HG03060 (cell line): ENCODE data around the gene ZMYND15.
"Not testable (repeated sequence)": the region's sequence is repeated elsewhere in the genome, so short reads cannot be mapped to it uniquely, and the experiment has no call there.

ENCODE experiments used
- ATAC-seq: cut with Tn5 transposase; IDR thresholded peaks from one replicate; pipeline ENCODE4 v1.9.1; 2021; ENCODE audit warnings: low read depth, moderate number of reproducible peaks; ENCODE audit not compliant: unreplicated experiment

ZMYND15 gene, protein sequence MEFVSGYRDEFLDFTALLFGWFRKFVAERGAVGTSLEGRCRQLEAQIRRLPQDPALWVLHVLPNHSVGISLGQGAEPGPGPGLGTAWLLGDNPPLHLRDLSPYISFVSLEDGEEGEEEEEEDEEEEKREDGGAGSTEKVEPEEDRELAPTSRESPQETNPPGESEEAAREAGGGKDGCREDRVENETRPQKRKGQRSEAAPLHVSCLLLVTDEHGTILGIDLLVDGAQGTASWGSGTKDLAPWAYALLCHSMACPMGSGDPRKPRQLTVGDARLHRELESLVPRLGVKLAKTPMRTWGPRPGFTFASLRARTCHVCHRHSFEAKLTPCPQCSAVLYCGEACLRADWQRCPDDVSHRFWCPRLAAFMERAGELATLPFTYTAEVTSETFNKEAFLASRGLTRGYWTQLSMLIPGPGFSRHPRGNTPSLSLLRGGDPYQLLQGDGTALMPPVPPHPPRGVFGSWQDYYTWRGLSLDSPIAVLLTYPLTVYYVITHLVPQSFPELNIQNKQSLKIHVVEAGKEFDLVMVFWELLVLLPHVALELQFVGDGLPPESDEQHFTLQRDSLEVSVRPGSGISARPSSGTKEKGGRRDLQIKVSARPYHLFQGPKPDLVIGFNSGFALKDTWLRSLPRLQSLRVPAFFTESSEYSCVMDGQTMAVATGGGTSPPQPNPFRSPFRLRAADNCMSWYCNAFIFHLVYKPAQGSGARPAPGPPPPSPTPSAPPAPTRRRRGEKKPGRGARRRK

DNA sequence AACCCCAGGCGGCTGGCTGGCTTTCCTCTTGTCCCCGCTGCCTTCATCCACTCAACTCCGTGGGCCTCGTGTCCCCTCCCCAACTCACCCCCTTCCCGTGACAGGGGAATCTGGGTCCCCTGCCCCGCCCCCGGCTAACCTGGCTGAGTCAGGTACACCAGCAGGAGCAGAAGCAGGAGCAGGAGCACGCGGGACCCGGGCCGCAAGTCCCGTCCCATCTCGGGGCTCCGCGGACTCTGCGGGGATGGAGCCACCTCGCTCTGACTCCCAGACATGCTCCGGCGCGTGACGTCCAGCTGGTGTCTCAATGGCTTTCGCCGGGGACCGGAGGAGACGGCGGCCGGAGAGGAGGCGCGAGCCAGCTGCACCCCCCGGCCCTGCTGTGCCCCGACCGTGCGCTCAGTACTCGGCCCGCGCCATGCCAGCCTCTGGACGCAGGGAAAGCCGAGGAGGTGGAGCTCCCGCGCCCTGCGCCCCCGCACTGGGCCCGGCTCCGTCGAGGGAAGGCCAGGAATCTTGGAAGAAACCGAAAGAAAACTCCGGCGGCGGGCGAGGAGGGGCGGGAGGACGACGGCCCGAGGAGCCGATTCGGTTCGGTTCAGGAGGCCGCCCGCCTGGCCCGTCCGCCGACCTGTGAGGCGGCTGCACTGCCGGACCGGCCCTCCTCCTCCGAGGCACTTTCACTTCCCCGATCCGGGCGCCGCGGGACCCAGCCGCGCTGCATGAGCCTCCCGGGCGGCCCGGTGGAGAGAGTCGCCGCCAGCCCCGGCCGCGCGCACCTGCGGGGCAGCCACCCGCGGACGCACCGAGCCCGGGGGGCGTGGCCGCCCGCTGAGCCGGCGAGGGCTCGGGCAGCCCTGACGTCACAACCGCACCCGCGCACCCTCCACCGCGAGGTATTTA is at the start of gene ZMYND15, which contains the start of gene CXCL16:
Gene ZMYND15, plus strand, starts transcription at position 712 of the 903 bp plus-strand sequence. CDS start 716 bp downstream, outside the sequence.
Gene CXCL16, minus strand, starts transcription at position 807 of the 903 bp plus-strand sequence. Its CDS starts 589 bp downstream, at position 218.
- no peak for ATAC-seq

DNA sequence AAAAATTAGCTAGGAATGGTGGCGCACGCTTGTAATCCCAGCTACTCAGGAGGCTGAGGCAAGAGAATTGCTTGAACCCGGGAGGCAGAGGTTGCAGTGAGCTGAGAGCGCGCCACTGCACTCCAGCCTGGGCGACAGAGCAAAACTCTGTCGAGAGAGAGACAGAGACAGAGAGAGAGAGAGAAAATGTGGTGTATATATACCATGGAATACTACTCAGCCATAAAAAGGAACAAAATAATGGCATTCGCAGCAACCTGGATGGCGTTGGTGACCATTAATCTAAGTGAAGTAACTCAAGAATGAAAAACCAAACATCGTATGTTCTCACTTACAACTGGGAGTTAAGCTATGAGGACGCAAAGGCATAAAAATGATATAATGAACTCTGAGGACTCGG is 49.8 kb upstream of the ZMYND15 start:
- ATAC-seq, result not testable (repeated sequence)

DNA sequence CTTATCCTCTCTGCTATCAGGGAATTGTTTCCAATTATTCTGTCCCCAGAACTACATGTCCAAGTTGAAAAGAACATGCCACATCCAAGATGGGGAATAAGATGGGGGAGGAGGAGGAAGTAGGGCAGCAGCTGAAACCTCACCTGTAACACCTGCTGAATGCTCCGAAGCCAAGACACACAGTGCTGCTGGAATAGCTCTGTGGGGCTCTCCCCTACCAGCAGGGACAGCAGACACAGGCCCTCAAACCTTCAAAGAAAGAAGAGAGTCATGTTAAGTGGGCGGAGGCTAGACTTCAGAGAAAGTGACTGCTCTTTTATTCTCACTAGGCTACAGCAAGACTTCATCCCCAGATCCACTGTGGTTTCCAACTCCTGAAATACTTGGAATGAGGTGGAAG is 48.9 kb upstream of the ZMYND15 start:
- ATAC-seq, result no peak

DNA sequence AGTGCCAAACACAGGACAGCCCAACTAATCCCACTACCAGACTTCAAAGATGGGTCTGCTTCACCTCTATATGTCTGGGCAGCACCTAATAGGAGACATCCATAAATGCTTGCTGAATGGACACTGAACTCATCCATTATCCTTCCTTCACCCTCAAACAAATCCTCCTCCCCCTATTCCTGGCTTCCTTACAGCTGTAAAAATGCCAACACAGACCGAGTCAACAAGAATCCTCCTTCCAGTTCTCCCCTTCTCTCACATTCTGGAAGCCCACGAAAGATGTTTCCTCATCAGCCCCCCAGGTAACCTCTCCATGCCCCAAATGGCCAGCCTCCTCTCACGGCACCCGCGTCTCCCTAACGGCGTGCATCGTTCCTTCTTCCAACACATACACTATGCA is 47.9 kb upstream of the ZMYND15 start:
- no peak for ATAC-seq

DNA sequence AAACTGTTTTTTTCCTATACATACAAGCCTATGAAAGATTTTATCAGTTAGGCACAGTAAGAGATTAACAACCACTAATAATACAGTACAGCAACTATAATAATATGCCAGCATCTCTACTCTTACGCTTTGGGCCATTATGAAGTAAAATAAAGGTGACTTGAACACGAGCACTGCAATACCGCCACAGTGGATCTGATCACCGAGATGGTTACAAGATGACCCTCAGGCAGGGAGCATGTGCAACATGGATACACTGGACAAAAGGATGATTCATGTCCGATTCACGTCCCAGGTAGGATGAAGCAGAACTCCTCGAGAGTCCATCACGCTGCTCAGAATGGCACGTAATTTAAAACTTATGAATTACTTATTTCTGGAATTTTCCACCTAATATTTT is 46.2 kb upstream of the ZMYND15 start:
- no peak for ATAC-seq

DNA sequence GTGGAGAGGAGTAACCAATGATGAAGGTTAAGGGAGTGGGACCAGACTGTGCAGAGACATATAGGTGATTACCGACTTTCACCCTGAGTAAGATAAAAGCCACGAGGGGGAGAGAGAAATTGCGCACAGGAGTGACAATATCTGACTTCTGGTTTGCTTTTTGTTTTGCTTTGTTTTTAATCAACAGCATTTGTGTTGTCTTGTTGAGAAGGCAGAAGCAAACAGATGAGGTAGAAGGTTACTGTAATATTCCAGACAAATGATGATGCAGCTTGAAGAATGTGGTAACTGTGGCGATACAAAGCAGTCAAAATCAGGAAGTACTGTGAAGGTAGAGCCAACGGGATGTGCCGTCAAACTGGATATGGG is 43.2 kb upstream of the ZMYND15 start:
- ATAC-seq, result no peak

DNA sequence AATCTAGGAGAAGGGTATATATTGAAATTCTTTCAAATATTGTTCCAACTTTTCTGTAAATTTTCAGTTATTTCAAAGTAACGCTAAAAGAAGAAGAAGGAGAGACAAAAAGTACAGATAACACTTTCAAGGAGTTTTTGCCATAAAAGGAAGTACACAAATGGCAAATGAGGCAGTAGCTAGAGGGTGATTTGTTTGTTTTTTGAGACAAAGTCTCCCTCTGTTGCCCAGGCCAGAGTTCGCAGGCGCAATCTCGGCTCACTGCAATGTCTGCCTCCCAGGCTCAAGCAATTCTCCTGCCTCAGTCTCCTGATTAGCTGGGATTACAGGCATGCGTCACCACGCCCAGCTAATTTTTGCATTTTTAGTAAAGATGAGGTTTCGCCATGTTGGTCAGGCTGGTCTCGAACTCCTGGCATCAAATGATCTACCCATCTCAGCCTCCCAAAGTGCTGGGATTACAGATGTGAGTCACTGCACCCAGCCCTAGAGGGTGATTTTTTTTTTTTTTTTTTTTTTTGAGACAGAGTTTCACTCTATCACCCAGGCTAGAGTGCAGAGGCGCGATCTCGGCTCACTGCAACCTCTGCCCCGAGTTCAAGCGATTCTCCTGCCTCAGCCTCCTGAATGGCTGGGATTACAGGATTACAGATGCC is 40.1 kb upstream of the ZMYND15 start:
- not testable (repeated sequence) for ATAC-seq

DNA sequence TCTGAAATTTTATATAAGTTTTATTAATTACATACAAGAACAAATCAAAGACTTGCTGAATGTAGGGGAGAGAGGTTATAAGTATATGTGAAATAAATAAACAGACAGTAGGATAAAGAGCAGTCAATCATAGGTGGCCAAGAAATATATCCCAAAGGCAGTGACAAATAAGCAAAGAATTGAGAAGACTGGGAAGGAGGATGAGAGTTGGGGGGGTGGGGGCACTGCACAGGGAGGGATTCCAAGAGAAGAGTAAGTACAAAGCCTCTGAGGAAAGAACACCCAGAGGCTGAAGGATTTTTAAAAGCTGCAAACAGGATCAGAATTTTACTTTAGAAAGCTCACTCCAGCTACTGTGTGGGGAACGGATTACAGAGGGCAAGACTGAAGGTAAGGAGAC is 38.5 kb upstream of the ZMYND15 start:
- no peak for ATAC-seq

DNA sequence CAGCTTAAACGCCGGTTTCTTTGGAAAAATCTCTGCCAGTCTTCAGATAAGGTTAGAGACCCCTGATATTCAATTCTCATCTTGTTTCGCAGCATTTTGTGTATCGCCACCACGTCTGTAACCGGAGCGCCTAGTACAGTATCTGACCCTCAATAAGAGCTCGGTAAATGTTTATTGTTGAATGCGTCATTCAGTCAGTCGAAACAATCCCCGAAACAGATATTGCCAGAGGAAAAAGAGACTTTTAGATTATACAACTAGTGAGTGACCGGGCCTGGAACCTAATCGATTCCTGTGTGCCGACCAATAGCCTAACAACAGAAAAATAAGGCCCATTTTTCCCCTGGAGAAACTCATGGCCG is 36.3 kb upstream of the ZMYND15 start:
- ATAC-seq, result no peak

DNA sequence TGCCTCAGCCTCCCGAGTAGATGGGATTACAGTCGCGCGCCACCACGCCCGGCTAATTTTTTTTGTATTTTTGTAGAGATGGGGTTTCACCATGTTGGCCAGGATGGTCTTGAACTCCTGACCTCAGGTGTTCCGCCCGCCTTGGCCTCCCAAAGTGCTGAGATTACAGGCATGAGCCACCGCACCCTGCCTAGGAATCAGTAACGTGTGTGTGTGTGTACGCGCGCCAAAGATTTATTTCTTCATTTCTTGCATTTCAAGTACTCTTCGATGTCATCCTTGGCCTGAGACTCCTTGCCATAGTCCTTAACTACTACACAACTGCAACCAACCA is 35.1 kb upstream of the ZMYND15 start:
- not testable (repeated sequence) for ATAC-seq

DNA sequence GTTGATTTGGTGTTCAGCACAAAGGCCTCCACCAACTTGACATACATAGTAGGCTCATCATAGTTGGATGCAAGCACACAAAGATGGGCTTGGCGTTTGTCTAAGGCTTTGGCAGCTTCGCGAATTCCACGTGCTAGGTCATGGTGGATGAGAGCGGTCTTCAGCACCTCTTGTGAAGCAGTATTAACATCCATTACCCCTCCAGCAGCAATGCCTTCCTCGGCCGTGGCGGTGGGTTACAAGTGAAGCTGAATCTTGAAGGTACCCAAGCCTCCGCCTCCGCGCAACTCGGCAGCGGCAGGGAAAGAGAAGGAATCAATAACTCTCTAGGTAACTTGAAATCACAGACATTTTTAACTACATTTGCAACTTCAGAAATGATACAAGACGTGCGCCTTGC is 34.6 kb upstream of the ZMYND15 start:
- no peak for ATAC-seq

DNA sequence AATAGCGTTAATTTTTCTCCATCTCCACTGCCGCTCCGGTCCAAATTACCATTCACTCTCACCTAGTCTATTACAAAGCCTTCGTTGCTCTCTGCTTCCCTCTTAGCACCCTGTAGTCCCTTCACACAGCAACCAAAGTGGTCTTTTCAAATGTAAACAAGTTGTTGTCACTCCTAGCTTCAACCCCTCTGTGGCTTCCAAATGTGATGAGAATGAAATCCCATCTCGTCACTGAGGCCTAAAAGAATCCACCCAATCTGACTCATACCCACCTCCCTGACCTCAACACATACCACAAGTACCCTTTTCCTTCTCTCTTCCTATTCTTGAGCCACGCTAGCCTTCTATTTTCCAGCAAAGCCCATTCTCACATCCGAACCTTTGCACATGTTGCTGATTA is 33.5 kb upstream of the ZMYND15 start:
- ATAC-seq, result no peak

DNA sequence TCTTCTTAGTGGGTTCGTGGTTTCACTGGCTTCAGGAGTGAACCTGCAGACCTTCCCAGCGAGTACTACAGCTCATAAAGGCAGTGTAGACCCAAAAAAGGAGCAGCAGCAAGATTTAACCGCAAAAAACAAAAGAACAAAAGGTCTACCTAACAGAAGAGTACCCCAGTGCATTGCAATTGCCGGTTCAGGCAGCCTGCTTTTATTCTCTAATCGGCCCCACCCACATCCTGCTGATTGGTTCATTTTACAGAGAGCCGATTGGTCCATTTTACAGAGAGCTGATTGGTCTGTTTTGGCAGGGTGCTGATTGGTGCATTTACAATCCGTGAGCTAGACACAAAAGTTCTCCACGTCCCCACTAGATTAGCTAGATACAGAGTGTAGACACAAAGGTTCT is 31.2 kb upstream of the ZMYND15 start:
- no peak for ATAC-seq

DNA sequence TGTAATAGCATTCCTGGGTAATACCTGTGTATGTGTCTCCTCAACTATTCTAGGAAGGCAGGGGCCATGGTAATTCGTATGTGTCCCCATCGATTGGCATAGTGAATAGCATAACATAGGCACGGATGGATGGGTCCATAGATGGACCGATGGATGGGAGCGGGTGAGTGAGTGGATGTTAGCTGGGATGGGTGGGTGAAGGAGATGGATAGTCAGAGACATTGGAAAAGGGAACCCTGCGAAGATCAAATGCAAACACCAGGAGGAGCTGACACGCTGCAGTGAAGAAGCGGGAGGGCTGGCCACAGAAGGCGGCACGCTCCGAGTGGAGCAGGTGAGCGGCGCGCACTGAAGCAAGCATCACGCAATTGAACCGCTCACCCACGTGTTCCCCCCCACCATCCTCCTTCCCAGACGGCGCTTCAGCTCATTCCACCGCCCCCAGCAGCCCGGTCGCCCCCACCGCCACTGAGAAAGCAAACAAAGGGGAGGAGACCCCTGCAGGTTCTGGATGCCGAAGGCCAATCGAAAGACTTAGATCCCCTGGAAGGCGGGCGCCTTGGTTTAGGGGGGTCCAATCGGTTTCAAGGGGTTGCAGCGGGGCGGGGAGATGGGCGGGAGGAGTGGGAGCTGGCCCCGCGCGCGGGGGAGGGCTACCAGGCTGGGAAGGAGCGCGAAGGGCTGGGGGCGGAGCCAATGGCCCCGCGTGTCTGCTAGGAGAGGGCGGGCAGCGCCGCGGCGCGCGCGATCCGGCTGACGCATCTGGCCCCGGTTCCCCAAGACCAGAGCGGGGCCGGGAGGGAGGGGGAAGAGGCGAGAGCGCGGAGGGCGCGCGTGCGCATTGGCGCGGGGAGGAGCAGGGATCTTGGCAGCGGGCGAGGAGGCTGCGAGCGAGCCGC is 29.6 kb upstream of the ZMYND15 start, which contains the start of gene ARRB2:
Gene ARRB2, plus strand, starts transcription at position 839 of the 899 bp plus-strand sequence. CDS start 90 bp downstream, outside the sequence.
- ATAC-seq, result peak; percentile 41

DNA sequence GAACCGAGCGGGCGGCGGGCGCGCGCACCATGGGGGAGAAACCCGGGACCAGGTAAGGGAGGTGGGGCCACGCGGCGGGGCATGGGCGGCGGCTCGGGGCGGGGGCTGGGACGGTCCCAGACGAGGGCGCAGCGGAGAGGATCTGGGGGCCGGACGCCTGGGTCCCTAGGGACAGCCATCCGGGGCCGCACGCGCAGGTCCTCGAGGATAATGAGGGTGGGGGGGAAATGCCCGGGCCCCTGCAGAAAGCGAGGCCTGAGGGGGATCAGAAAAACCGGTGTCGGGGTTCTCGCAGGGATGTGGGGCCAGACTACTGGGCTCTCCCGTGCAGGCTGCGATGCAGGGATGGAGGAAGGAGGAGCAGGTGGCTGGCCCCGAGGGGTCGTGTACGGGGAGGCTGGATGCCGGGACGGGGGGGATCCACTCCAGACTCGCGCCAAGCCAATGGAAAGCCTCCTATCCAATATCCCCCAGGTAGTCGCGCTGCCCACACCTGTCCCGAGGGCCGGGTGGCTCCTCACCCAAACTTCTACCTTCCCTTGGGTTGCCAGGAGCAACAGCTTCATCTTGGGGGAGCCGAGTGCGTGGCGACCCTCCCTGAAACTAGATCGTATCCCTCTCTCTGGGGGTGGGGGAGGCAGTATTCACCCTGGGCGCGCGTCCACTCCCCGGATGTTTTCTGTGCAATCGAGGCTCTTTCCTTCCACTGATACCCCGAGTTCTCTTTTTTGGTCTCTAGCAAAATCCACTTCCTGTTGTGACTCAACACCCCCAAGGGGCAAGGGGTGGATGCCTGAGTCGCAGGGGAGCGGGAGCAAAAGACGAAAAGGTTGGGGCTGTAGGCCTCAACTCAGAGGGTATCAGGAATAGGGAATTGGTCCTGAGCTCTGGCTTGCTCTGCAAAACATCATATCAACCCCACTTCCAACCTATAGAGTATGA is 28.7 kb upstream of the ZMYND15 start:
- ATAC-seq, result no peak

DNA sequence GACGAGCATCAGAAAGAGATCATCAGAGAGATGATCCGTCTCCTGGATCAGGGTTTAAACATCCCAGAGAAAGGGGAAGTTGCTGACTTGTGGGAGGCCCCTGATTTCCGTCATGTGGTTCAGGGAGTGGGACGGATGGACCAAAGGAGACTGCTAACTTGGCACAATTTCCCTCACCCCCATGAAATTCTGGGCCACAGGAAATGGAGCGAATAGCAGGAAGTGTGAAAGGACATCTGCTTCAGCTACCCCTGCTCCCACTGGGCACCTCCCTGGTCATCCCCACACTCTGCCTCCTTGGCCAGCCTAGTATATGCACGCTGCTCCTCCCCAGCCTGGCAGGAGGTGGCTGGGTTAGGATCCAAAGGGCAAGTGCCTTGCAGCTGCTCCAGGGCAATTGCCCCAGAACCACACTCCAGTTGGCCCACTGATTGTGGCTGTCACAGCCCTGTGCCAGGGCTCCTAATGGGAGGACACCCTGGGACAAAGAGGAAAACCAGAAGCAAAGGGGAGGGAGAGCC is 27.9 kb upstream of the ZMYND15 start:
- no peak for ATAC-seq

DNA sequence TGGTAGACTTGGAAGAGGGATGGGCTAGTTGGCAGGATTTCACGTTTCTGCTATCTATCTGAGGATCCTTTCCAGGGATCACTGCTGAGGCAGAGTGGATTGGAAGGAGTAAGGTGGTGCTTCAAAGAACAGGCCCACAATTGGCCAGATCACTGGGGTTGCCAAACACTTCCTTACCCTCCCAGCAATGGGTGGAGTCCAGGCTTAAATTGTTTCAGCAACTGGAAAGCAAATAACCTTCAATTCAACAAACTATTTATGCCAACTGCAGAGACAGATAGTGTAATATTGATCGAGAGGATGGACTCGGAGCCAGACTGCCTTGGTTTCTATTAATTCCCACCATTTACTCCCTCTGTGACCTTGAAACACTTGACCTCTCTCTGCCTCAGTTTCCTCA is 27.1 kb upstream of the ZMYND15 start:
- ATAC-seq, result no peak
